GM19025 (cell line): Measurements from ENCODE around the gene TNNT1.
"Not testable (repeated sequence)": the region's sequence is repeated elsewhere in the genome, so short reads cannot be mapped to it uniquely, and the experiment has no call there.

ENCODE experiments used
- ATAC-seq: cut with Tn5 transposase; IDR thresholded peaks from one replicate; pipeline ENCODE4 v1.9.1; 2021; ENCODE audit warnings: mild to moderate bottlenecking, low read depth, moderate library complexity; ENCODE audit not compliant: unreplicated experiment

Gene TNNT1

GRCh38 chr19:55112777-55113569 is 36.0 kb downstream of the TNNT1 start:
- no peak for ATAC-seq

GRCh38 chr19:55112246-55112776 is 36.7 kb downstream of the TNNT1 start:
- no peak for ATAC-seq

GRCh38 chr19:55111238-55111831 is 37.7 kb downstream of the TNNT1 start:
- ATAC-seq: no peak

GRCh38 chr19:55109527-55110291 is 39.3 kb downstream of the TNNT1 start:
- no peak for ATAC-seq

- not testable (repeated sequence) for ATAC-seq
Observed at GRCh38 chr19:55107252-55107651, 41.8 kb downstream of the TNNT1 start.

- no peak for ATAC-seq
Observed at GRCh38 chr19:55106591-55106990, 42.4 kb downstream of the TNNT1 start.

- ATAC-seq: no peak
Observed at GRCh38 chr19:55105237-55105636, 43.8 kb downstream of the TNNT1 start.

- no peak for ATAC-seq
Observed at GRCh38 chr19:55103190-55103589, 45.8 kb downstream of the TNNT1 start.

- ATAC-seq: no peak
Observed at GRCh38 chr19:55101261-55101660, 47.7 kb downstream of the TNNT1 start.

GRCh38 chr19:55099557-55100506 is 49.2 kb downstream of the TNNT1 start:
- no peak for ATAC-seq

GRCh38 chr19:55098716-55099556 is 50.1 kb downstream of the TNNT1 start:
- no peak for ATAC-seq

GRCh38 chr19:55097864-55098715 is 50.9 kb downstream of the TNNT1 start:
- ATAC-seq: no peak

GRCh38 chr19:55096061-55096701 is 52.8 kb downstream of the TNNT1 start:
- no peak for ATAC-seq

GRCh38 chr19:55095260-55096060 is 53.5 kb downstream of the TNNT1 start:
- no peak for ATAC-seq

- ATAC-seq: no peak
Observed at GRCh38 chr19:55094456-55095259, 54.3 kb downstream of the TNNT1 start.
